HG03045 (cell line): Measurements from ENCODE around the gene LTB4R.

Experiments used
- ATAC-seq: cut with Tn5 transposase; IDR thresholded peaks from one replicate; pipeline ENCODE4 v1.9.1; 2021; ENCODE audit warnings: mild to moderate bottlenecking, moderate library complexity; ENCODE audit not compliant: unreplicated experiment

Gene LTB4R

GRCh38 chr14:24277606-24278321, 33.5 kb upstream of the LTB4R start:
- ATAC-seq, result no peak

GRCh38 chr14:24278424-24278823, 32.9 kb upstream of the LTB4R start:
- ATAC-seq, result no peak

GRCh38 chr14:24279301-24280186, 31.8 kb upstream of the LTB4R start:
- peak; percentile 41 for ATAC-seq

- no peak for ATAC-seq
Observed at GRCh38 chr14:24280797-24281460, 30.4 kb upstream of the LTB4R start.

GRCh38 chr14:24281636-24282035, 29.7 kb upstream of the LTB4R start:
- no peak for ATAC-seq

- ATAC-seq, result no peak
Observed at GRCh38 chr14:24282736-24283135, 28.6 kb upstream of the LTB4R start.

- ATAC-seq, result no peak
Observed at GRCh38 chr14:24283796-24284460, 27.4 kb upstream of the LTB4R start.

- ATAC-seq, result no peak
Observed at GRCh38 chr14:24284501-24285035, 26.7 kb upstream of the LTB4R start.

- ATAC-seq, result no peak
Observed at GRCh38 chr14:24285351-24285750, 26.0 kb upstream of the LTB4R start.

GRCh38 chr14:24286996-24287395, 24.3 kb upstream of the LTB4R start:
- ATAC-seq, result no peak

- no peak for ATAC-seq
Observed at GRCh38 chr14:24289649-24290280, 21.5 kb upstream of the LTB4R start.

GRCh38 chr14:24290746-24291145, 20.6 kb upstream of the LTB4R start:
- ATAC-seq, result no peak

GRCh38 chr14:24291446-24292117, 19.7 kb upstream of the LTB4R start:
- ATAC-seq, result no peak

- ATAC-seq, result no peak
Observed at GRCh38 chr14:24292118-24292807, 19.0 kb upstream of the LTB4R start.

- ATAC-seq, result no peak
Observed at GRCh38 chr14:24293525-24293924, 17.8 kb upstream of the LTB4R start.

GRCh38 chr14:24296341-24297157, 14.8 kb upstream of the LTB4R start:
- ATAC-seq, result peak; percentile 40

GRCh38 chr14:24297190-24297964, 13.9 kb upstream of the LTB4R start:
- ATAC-seq, result peak; percentile 7

- peak; percentile 5 for ATAC-seq
Observed at GRCh38 chr14:24298892-24299254, 12.4 kb upstream of the LTB4R start.
